Right forelimb (tissue), 1 donor: ENCODE data around the gene AGPAT4.

Experiments
- DNase-seq: peaks from one replicate; pipeline ENCODE4 v3.0.0-alpha.2; 2018

Gene AGPAT4

DNA sequence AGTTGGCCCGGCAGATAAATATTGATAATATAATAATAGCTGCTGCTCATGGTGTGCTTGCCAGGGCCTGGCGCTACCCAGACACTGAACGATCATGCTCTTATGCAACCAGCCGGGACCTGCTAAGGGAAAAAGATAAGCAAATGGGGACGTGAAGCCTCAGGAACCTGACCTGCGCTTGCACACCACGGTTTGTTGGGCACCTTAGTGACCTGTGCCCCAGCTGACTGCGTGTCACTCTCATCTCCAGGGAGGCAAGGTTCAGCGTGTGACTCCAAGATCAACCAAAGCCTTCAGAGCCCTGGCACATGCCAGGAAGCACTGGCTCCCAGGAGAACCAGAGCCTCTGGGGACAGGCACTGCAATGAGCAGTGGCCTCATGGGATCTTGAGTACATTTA is 111.1 kb downstream of the AGPAT4 start:
- DNase-seq: no peak

DNA sequence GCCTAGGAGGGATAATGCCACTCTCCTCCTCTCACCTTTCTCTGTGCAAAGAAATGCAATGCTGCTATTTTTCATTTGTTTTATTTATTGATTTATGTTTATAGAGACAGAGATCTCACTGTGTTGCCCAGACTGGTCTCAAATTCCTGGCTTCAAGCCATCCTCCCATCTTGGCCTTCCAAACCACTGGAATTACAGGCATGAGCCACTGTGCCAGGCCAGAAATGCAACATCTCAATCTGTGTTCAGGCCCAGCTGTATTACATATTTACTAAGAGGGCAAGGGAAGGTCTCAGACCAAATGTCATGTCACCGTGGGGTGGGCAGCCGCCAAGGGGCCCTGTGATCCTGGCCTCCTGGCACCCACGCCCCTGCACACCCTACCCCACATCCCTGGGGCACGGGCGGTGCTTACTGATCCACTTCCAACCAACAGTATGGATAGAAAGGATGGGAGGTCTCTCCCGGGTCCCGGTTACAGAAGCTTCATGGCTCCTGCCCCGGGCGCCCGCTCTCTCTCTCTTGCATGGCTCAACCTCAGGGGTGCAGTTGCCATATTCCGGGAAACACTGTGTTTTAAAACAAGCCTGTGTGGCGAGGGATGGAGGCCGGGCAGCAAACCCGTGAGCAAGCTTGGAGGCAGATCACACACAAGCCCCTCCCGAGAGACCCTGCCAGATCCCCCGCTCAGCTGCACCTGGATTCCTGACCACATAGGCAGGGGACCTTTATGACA is 111.8 kb downstream of the AGPAT4 start:
- no peak for DNase-seq

DNA sequence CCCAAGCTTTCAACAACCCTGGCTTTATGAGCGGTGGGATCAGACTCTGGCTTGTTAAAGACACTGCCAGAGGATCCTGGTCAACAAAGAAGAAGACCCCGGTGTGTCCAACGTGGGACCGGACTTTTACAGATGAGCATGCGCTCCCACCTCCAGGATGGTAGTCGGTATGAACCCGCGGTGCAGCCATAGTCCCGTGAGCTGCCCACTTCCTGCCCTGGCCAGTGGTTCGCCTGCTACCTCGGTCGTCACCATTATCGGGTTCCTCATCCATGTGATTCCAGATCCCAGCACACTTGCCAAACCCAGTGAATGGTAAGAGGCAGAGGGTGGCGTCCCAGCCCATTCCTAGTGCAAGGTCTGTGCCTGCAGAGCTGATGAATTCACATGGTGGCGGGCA is 112.7 kb downstream of the AGPAT4 start:
- DNase-seq: no peak

DNA sequence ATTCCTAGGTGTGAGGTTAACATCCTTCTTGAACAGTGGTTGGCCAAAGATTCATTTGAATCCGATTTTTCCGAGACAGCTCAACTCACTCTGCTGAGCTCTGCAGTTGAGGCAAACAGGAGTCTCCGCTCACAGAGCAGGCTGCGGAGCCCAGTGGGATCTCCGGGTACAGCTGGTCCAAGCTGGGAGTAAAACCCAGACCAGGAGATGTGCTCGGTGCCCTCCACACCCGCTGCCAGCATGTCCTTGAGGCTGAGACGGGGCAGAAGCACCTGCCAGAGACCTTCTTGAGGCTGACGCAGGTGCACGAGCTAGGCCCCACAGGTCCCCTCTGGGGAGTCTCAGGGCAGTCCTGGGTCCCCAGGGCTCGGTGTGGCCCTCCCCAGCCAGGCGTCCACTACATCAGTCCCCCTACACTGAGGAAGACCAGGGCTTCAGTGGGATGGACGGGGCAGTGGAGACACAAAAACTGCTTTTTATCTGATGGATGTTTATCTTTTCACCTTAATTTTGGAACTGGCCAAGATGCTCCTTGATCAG is 119.0 kb downstream of the AGPAT4 start:
- DNase-seq: no peak

DNA sequence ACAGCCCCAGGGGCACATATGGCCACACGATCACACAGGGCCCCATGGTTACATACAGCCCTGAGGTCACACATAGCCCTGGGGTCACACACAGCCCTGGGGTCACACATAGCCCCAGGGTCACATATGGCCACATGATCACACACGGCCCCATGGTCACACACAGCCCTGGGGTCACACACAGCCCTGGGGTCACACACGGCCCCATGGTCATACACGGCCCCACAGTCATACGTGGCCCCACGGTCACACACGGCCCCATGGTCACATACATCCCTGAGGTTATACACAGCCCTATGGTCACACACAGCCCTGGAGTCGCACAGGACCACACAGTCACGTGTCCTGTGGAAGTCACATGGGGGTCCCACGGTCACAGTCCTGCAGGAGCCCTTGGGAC is 120.1 kb downstream of the AGPAT4 start:
- no peak for DNase-seq

DNA sequence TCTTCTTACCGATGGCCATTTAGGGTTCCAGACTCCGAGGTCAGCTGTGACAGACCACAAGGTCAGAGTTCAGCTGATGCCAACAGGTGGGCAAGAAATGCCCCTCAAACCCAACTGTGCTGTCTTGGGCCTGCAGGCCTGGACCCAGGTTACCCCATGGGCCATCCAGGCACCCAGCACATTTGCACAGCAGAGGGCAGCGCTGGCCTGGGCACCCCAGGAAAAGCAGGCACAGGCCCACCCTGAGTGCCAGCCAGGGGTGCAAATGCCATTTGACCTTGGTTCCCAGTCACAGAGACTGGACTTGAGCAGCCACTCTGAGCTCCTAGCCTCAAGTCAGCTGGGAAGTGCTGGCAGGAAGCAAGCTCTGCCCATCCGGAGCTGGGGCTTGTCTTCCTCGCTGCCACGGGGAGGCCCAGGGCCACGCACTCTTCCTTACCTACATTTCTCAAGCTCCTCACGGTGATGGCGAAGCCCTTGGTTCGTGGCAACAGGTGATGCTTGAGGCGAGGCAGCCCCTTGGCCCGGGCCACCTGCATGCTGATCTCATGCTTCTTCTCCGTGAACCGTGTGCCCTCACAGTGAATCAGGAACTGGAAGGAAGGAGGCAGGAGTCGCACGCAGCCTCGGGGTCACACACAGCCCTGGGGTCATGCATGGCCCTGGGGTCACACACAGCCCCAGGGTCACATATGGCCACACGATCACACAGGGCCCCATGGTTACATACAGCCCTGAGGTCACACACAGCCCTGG is 120.8 kb downstream of the AGPAT4 start:
- no peak for DNase-seq

DNA sequence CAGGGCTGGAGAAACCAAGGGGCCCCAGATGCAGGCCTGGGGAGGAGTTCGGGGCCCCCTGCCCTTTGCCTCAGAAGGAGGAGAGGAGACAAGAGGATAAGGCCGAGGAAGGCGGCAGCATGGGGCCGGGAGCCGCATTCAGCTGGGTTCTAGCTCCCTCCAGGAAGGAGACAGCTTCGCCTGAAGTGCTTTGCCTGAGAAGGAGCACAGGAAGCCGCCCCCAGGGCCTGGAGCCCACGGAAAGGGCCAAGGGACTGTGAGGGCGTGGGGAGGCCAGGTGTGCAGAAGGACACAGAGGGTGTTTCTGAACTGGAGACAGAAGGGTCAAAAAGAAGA is 121.4 kb downstream of the AGPAT4 start:
- DNase-seq: no peak

DNA sequence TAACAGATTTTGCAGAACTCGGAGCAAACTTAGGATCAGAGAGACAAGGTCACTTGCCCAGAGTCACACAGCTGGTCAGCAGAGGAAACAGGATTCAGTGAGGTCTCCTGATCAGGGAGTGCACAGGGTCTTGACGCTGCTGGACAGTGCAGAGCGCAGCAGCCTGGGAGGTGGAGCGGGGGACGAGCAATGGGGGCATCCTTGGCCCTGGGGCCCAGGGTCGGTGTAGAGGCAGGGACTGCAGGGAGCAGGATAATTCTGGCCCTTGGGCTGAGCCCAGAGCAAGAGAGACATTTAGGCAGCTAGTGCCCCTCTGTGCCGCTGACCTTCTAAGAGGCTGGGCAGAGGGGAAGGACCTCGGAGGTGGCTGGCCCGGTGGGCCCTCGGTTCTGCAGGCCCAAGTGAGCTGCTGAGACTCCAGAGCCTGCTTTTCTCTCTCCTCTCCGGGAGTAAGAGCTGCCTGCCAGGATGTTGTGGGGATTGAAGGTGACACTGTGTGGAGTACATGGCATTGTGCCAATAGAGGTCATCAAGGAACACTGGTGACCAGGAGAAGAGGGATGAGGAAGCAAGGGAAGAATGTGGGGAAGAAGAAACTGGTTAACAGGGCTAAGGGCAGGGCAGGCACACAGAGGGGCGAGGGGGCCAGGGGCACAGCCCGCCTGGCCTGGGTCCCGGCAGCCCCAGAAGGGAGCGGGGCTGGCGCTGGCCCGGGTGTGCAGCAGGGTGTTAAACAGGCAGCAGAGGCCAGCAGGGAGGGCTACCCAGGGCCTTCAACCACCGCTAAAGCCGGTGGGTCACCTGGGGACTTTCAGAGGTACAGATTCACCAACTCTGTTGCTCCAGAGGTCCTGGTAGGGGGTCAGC is 122.0 kb downstream of the AGPAT4 start:
- DNase-seq: no peak

DNA sequence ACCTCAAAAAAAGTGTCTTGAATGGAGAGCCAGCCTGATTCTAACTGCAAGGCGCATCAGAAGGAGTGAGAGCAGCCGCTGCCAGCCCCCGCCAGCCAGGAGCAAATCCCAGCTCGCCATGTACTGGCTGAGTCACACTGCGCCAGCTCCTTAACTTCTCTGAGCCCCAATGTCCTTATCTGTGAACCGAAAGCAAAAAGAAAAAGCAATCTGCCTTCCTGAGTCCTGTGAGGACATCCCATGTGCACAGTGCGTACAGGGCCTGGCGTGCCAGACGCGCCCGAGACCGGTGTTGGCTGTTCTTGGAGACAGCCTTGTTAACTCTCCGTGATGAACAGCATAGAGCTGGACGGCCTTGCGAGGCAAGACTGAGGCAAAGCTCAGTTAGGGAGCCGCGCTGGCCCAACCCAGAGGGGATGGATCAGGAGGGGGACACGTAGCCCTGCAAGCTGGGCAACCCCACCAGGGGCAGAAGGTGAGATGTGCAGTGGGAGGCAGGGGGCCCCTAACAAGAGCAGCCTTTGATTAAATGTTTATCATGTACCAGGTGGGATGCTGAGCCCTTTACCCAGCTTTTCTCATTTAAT is 122.7 kb downstream of the AGPAT4 start:
- no peak for DNase-seq

DNA sequence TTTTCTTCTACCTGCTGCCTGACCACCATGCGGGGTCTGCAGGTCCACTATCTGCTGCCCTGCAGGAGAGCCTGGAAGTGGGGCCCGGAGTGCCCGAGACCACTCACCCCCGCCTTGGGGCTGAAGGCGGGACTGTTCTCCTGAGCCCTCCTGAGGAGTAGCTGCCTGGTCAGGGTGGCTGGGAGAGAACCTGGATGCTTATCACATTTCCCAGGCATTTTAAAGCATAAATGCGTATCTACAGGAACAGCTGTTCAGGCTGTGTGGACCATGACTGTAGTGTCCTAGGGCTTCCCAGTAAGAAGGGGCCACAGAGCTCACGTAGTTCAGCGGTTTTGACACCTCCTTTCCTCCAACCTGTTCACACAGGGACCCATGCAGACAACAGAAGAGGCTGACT is 123.3 kb downstream of the AGPAT4 start:
- DNase-seq: no peak

DNA sequence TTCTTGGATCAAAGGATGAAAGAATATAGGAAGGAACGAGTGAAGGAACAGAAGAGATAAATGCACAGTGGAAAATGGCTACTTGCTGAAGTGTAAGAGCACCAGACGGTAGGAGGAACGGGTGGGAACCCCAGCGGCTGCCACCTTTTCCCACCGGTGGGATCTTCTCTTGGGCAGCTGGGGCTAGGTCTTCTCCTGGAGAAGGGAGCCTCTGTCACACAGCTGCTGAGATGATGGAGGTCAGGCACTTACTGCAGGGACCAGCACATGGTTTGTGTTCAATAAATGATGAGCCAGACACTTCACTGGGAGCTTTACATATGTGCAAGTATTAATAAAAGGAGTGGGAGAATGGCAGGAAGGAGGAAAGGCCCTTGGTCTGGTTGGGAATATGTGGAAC is 123.7 kb downstream of the AGPAT4 start:
- no peak for DNase-seq

DNA sequence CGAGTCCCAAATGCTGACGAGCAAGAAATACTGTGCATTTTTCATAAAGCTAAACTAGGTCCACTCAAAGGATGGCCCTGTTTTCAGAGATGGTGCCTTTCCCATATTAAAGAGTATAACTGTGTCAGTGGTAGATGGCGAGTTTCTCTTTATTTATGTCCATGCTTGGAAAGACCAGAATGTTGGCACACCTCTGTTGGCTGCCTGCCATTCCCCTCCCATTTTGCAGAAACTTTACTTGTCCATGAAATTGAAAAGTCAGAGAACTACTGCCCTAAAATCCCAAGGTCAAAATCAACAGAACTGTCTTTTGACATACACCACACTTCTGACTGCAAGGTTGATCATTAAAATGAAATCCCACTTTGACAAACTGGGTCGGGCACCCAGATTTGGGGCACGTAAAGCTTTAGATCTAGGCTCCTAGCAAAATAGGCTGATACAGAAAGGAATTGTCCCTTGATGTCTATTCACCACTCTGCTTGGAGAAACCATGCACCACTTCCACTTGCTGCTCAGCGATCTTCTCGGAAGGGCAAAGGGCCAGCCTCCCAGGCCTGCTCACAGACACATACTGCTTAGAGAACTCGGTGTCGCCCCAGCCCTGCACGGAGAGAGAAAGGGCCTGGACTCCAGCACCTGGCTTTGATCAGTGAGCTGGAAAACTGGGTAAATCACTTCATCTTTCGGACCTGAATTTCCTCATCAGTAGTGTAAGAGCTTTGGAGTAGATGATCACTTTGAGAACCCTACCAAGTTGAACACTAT is 130.0 kb downstream of the AGPAT4 start:
- peak; percentile 18 for DNase-seq

DNA sequence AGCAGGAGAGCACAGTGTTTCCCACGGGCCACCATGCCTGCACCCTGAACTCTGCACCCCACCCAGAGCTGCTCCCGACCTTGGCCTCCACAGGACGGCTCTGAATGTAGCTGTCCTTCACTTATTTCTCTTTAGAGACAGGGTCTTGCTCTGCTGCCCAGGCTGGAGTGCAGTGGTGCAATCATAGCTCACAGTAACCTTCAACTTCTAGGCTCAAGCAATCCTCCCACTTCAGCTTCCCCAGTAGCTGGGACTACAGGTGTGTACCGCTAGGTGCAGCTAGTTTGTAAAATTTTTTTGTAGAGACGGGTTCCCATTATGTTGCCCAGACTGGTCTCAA is 130.9 kb downstream of the AGPAT4 start:
- DNase-seq: peak; percentile 0

DNA sequence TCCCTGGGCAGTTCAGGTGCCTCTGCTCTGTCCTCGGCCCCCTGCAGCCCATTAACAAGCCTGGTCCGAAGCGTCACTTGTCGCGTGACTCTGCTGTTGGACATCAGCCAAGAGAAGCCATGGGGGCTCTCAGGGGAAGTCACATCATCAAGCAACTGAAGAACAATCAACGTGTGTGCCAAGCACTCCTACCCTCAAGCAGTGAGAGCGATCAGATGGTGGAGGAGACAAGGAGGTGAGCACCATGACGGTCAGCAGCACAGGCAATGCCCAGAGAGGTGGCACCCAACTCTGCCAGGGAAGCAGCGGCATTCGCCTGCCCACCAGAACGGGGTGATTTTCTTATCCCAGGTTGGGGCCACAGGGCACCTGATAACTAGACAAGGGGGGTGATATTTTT is 132.7 kb downstream of the AGPAT4 start:
- peak; percentile 37 for DNase-seq

DNA sequence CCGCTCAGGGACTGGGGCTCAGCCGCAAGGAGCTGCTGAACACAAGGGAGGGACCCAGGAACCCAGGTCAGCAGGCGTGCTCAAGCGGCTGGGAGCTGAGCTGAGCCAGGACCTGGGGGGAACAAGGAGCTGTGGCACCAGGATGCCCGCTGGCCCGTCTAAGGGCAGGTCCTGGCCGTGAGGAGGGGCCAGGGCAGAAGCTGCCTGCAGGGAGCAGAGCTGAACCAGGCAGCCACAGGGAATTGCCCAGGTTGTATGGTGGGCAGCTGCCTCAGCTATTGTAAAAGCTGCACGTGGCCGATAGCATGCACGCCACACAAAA is 133.3 kb downstream of the AGPAT4 start:
- peak; percentile 38 for DNase-seq

DNA sequence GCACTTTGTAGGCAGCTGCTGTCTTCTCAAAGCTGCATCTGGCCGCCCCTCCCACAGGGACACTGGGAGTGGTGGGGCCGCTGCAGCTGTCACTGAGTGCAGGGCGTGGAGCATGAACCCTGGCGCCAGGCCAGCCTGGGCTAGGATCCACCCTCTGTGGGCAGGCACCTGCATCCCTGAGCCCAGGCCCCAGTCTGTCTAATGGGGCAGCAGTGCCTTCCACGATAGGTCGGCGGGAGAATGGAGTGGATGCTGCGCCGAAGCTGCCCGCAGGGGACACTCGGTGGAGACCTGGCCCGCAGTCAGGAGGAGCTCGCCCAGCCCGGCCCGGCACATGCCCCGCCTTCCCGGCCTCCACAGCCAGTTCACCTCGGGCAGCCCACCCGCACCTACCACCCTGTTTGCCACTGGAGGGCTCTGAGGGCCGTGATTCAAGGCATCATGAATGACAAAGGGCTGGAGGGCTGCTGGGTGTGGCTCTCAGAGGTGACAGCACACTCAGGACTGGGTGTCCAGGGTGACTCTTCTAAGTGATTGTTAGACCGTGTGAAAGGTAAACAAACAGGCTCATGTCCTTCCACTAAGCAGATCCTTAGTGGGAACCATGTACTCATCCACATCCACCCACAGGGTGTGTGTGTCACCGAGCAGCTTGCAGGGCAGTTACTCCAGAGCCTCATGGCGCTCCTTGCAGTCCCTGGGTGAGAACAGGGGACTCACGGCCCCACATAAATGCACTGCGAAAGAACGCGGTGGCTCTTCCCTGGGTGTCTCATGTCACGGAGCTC is 133.9 kb downstream of the AGPAT4 start:
- DNase-seq: peak; percentile 77

DNA sequence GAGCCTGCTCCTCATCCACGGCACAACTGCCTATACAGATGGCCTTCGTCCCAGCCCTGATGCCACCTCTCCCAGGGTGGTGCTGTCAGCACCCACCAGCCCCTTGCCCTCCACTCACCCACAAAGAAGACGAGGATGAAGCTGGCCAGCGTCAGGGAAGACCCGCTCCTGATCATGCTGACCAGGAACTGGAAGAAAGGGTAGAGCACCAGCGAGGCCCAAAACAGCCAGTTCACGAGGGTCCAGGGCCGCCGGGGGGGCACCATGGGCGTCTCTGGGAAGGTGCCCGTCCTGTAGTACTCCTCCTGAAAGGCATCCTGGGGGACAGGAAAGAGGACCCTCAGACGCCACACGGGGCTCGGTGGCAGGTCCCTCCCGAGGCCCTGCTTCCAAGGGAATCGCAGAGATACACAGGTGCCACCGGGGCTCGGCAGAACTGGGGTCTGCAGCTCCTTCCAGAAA is 134.5 kb downstream of the AGPAT4 start:
- DNase-seq: peak; percentile 33

DNA sequence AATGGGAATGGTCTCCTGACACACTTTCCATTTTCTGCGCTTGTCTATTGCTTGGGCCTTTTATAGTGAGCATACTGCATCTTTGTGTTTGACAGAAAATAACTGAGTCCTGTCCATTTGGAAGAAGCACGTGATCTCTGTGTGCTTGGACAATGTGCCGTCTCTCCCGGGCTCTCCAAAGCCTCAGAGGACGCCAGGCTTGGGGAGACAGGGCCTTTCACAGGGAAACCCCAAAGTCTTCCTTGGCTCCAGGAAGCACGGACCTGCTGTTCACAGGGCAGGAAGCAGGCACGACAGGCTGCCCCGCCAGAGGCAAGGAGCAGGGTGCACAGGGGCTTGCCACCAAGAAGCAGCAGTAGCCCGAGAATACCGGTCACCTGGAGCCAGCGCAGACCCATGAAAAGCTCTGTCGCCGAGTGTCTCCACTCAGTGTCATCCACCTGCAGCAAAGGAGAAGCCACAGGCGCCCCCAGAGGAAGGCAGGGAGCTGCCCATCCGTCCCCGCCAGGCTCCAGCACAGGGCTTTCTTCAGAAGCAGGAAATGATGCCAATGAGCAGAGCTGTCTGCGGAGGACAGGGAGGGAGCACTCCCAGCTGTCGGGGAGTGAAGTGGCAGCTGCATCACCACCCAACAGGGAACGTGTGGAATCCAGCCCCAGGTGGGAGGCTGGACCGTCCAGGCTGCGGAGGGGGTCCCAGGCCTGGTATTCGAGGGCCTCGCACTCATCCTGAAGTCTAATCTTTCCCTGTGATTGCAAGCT is 135.1 kb downstream of the AGPAT4 start:
- DNase-seq: peak; percentile 31

DNA sequence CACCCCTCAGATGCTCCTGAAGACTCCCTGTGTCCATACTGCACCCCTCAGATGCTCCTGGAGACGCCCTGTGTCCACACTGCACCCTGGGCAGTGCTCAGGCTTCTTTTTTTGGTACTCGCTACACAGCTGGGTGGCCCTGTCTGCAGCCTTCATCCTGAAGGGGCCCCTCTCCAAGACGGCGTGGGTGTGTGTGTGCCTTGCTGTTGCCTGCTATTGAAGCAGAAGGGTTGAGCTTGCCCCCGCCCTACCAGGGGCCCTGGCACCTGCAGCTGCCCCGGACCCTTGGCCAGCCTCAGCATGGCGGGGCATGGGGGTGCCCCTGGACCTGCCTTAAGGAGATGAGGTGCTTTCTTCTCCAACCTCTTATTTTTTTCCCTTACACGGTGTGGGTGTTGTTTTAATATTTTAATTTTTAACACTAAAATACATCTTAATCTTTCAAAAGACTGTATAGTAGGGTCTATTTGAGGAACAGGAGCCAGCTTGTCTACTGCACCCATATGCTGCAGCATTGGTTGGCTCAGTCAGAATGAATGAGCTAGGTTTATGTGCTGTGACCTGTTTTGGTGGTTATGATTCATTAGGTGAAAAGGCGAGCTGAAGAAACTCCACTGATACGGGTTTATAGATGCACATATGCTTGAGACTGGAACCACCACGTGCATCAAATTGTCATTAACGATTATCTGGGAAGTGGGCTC is 135.9 kb downstream of the AGPAT4 start:
- no peak for DNase-seq

DNA sequence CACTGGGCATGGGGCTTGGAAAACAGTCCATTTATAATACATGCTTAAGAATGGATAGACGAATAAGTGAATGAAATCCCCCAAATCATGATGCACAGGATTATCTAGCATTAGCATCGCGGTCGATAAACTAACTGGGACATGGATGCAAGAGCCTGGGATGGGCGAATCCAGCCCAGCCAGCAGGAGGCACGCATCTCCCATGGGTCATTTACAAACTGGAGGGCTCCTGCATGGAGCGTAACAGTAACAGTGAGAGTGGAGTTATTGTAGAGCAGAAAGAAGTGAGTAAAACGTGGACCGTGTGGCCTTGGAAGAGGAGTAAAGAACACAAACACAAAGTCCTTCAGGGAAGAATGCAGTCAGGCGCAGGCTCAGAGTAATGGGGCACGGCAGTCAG is 136.5 kb downstream of the AGPAT4 start:
- DNase-seq: no peak
